Amniotic stem cell (primary cell): Measurements from ENCODE around the gene PORCN.

Experiments used
- DNase-seq: peaks from one replicate; lab custom pipeline; 2025; lab: John Stamatoyannopoulos, UW

Gene PORCN

DNA sequence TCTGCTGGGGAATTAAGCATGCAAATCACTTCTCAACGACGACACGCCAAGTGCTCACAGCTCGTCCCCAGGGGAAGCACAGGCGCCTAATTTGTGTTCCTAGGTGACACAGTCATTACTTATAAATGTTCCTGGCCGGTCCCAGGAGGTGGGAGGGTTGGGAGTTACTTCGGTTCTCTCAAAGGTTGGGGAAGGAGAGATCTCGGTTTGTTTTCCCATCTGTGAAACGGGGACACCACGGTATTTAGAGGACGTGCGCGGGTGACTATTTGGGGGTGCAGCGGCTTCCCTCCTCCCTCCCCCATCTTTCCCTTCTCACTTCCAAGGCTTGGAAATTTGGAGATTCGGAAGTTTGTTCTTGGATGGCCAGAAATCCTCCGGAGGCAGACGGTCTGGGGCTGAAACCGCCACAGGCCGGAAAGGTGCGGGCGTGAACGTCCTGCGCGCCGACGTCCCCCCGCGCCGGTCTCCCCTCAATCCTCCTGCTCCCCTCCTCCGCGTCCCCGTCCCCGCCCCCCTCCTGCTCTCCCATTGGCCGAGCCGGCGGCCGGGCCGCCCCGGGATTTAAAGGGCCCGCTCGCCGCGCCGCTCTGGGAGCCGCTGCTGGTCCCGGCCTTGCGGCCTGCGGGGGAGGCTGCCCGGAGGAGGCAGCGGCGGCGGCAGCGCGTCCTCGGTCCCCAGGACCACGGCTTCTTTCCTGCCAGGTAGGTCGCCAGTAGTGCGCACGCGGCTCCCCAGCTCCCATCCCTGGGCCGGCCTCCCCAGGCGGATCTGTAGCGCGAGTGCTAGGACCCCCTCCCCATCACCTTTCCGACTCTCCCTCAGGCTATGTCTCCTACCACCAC is at the start of gene PORCN:
PORCN (plus strand) TSS at position 593 of the 845 bp plus-strand sequence. CDS start 829 bp downstream, outside the sequence.
- DNase-seq, result peak; percentile 2

DNA sequence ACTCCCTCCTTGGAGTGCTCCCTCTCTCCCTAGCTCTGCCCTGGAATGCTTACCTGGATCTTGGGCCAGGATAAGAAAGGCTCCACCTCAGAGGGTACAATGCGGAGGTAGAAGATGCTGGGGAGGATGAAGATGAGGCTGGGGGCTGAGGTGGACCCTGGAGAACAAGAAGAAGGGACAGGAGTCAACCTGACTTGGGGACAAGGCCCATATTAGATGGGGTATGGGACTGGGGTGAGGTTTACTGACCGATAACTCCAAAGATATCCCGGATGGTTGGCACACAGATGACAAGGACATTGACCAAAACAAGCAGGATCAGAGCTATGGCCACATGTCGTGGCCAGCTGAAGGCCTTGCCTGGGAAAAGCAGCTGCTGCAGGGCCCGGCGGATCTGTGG is 49.3 kb upstream of the PORCN start:
- DNase-seq, result no peak

DNA sequence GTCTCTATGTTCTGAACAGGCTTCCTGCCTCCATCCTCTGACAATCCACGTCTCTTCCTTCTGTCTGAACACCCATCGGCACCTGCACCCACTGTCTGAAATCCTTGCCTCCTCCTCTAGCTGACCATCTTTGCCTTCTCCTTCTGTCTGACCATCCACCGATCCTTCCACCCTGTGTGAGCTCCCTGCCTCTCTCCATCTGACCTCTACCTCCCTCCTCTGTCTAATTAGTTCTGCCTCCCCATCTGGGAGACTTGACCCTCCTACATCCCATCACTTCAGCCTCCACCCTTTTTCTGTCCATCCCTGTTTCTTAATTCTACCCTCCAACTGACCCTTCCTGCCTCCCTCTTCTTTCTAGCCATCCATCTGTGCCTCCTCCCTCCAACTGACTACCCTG is 48.8 kb upstream of the PORCN start:
- DNase-seq, result no peak

DNA sequence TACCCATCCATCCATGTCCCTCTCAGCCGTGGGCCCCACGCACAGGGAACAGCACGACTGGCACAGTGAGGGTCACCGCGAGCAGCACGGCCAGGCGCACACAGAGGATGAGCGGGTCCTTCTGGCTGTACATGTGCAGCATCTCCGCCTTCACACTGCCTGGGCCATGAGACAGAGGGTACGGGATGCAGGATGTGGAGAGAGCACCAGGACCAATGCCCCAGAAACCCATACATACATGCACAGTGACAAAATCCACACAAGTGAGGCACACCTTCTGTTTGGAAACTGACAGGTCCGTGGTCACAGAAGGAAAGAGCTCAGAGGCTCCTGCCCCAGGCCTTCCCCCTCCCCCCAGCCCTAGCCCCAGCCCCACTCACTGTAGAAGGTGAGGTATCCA is 48.2 kb upstream of the PORCN start:
- no peak for DNase-seq

DNA sequence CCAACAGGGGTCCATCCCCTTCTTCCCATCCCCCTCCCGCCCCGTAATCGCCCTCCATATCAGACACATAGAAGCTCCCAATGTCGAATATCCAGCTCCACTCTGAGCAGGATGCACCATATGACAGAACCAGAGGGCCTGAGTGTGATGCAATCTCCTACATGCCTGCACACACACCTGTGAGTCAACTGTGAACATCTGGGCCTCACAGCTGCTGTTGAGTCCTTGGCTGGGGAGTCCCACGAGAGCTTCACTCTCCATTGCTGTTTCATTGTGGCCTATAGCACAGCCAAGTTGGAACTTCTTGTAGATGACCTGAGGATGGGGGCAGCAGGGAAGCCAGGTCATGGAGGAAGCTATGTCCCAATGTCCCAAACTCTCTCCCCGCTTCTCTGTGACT is 47.0 kb upstream of the PORCN start:
- DNase-seq, result no peak

DNA sequence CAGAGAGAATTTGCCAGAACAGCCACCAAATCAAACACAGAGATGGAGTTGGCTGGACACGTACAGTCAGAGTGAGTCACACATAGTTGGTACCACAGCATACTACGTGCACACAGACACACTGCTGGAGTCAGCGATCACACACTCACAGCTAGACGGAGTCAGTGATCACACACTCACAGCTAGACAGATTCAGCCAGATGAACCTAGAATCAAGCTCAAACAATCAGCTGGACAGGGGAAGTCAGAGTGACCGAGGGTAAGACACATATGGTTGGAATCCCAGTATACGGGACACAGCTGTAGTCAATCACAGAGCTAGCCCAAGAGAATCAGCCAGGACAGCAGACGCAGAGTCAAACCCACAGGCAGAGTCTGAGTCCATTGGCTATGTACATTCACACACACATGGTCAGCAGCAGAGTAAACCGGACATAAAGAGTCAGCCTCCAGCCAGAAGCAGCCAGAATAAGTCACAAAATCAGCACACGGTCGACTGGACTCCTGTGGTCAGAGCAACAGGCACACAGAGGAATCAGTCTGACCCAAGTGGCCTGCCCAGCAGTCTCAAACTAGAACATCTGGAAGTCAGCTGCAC is 43.4 kb upstream of the PORCN start:
- peak; percentile 51 for DNase-seq

DNA sequence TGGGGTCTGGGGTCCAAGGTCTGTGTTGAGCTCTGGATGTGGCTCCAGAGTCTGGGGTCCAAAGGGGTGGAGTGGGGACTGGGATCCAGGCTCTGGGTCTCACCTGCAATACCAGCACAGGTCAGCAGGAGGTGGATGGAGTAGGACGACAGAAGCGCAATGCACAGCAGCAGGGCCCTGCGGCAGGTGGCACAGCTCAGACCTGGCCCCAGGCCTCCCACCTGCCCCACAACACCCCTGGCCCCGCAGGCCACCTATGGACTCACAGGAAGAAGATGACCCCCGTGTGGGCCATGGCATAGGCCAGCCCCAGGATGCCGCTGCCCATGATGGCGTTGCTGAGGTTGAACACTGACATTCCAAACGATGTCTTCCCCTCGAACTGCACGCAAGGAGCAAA is 42.1 kb upstream of the PORCN start:
- no peak for DNase-seq

DNA sequence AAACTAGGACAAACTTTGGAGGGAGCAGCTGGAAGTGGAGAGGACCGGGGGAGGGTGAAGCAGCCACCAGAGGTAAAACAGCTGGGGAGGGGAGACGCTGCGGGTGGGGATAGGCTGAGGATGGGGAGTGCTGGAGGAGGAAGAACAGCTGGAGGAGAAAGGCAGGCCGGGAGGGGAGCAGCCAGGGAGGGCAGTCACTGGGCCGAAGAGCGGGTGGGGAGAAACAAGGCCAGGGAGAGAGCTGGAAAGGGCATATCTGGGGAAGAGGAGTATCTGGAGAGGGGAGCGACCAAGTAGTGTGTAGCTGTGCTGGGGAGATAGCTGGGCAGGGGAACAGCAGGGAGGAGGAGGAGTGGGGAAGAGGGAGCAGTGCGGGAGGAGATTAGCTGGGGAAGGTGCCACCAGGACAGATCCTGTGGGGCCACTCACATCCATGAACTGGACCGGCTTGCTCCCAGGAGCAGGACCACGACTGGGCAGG is 41.5 kb upstream of the PORCN start:
- DNase-seq, result no peak

DNA sequence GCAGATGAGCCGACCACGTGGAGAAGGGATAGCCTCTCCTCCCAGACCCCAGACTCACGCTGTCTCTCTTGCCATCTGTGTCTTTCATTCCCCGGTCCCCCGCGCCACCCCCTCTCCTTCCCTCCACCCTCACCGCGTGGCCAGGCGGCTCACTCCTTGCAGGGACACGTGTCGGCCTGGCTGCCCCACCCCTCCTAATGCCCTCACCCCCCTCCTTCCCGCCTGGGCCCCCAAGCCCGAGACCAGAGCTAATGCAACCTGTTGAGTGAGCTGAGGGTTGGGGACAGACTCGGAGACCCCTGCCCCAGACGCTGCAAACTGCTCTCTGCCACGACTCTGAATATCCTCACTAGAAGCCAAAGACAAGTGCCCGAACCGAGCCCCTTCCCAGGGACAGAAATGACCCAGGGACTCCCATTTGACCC is 40.5 kb upstream of the PORCN start:
- no peak for DNase-seq

DNA sequence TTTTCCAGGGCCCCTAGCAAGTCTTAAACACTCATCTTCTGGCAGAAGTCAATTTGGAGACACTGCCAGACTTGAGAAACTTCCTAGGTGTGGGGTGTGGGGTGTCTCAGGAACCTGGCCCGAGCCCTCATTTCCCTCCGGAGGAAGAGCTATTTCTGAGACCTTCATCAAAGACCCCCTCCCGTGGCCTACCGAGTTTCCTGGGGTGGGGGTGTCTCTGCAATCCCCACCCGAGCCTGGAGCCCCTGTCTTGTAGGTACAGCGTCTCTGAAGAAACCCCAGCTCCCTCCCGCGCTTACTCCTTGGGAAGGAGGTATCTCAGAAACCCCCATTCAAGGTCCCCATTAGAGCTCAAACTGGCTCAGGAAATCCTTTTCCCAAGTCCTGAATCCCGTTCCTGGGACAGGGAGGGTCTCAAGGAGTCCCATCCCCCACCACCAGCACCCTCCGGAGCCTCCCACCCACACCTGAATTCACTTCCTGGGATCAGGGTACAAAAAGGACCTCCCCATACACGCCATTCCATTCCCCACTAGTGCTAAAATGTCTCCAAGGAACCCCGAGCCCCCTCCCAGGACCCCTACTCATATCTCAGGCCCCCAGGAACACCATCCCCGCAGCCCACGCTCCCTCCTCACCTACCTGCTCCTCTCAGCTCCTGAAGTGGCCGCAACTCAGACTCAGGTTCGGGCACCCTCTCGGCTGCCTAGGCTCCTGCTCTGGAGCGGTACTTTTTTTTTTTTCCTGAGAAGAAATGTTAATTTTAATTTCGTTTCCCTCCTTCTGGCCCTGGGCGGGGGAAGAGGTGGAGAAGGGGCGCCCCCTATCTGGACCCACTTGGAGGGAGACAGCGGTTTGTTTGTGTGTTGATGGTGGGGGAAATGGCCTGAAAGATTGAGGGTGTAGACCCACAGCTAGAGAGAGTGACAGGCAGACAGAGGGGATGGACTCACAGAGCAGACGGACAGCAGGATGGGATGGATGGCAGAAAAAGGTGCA is 39.8 kb upstream of the PORCN start:
- no peak for DNase-seq

DNA sequence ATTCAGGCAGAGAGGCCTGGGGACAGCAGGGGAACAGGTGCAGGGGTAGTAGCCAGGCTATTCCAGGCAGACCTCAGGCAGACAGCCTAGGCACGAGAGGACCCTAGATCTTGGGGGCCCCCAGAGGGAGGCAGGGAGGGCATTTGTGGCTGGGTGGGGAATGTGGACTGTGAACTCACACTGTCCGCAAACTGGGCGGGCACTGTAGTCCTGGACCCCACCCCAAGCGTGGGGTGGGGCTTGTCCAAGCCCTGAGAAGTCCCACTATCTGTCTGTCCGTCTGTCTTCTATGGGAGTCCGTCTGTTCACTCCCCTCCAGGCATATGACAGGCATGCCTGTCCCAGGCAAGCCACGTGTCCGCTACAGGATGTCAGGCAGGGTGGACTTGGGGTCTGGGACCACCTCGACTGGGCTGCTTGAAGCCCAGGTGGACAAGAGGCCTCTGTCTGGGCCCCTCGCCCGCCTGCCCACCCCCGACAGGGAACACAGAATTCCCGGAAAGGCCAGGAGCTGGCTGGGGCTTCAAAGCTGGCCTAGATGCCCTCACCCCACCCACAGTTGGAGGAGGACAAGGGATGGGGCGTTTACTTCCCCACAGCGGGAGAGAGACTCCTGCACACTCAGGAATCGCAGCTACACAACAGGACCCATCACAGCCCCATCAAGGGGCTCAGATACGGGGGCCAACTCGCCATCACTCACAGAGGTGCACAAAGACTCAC is 38.5 kb upstream of the PORCN start, which contains the start of gene SLC38A5:
SLC38A5 (minus strand) TSS at position 151 of the 723 bp plus-strand sequence. CDS start 2,336 bp downstream, outside the sequence.
- no peak for DNase-seq

DNA sequence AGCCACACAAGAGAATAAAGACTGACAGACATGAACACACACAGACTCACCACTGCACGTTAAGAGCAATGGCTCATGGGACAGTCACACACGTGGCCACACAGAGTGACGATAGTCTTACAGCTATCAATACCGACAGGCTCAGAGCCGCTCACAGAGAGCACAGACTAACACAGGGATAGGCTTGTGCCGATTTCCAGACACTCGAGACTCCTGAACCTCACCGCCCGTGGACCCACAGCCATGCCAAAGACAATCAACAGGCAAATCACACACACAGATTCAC is 38.0 kb upstream of the PORCN start:
- DNase-seq, result no peak

DNA sequence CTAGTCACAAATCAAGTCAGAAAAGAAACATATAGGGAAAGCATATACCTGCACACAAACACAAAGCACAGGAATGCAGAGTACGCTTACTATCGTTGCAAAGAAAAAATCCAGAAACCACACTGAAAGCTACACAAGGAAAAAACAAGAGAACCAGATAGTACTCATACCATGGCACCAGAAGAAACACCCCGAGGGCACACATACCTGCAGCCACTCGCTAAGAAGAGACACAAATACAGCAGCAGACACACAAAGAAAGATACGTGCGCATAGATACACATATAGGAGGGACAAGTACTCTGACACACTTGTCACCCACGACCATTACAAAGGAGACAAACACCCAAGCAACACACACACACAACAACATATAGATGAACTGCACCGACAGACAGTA is 37.3 kb upstream of the PORCN start:
- DNase-seq, result no peak

DNA sequence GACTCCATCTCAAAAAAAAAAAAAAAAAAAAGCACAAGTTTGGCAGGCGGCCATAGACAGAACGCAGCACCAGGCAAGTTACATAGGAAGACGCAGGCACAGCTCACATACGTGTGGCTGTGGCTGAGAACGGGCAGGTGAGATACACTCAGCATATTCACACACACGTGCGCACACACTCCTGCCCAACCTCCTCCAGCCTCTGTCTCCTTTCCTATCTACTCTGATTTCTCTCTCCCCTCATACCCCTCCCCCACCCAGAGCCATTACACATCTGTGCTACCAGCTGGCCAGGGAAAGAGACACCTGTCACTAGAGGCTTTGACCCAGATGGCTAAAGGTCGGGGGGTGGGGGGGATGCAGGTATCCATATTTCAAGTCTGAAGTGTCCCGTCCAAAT is 36.6 kb upstream of the PORCN start:
- DNase-seq, result no peak

DNA sequence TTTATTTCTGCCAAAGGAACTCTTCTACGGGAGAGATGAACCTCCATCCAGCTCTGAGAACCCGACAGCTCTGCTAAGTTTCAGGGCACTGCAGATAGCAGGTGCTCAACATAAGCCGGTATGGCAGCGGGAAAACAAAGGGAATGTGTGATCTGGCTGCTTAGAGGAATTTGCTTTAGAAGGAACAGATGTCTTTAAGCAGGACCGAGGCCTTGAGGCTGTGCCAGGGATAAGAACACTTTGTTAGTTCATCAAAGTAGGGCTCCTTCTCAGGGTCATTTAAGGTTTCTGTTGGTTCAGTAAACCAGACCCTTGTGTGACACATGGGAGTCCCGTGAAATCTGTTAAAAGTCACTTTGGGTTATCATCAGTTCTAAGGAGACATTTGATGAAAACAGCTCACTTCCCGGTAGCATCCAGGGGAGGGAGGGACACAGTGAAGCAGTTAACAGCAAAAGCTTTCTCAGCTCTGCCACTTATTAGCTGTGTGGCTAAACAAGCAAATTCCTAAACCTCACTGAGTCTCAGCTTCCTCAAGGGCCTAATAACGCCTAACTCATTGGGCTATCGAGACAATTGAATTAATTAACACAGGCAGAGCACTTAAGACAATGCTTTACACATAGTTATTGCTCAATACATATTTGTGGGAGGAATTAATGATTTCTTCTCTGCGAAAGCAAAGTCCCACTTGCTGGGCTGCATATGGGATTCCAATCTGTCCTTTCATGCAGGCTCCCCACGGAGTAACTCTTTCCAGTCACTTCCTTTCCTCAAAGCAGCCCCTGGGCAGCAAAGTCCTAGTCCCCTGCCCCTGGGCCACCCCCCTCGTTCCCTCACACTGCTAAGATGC is 35.7 kb upstream of the PORCN start:
- DNase-seq, result no peak

DNA sequence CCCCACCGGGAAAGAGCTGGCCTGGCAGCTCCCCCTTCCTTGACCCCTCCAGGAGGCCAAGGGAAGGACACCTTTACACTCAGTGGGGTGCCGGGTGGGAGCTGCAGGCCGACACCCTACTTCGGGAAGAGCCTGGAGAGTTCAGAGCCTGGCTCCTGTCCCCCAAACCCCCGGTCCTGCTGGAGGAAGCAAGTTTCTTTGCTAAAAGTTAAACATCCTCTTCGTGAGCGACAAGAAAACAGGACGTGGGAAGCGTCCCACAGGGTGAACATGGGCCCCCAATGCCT is 35.1 kb upstream of the PORCN start:
- no peak for DNase-seq

DNA sequence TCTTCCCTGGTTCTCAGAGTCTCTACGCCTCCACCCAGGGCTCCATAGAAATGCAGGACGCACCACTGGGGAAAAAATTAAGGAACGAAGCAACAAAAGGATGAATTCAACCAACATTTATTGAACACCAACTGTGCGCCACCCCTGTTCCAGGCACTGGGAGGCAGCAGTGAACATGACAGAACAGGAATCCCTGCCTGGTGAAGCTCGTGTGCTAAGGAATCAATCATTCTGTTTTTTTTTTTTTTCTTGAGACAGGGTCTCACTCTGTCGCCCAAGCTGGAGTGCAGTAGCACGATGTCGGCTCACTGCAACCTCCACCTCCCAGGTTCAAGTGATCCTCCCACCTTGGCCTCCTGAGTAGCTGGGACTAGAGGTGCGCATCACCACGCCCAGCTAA is 34.7 kb upstream of the PORCN start:
- no peak for DNase-seq

DNA sequence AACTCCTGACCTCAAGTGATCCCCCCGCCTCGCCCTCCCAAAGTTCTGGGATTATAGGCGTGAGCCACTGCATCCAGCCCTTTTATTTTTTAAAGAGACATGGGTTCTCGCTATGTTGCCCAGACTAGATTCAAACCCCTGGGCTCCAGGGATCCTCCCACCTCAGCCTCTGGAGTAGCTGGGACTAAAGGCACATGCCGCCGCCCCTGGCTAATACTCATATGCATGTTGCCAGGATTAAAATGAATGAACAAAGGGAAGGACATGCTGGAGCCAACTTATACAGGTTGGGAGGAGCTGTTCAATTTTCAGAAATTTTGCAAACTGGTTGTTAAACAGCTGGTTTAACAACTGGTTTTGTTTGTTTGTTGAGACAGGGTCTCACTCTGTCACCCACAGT is 34.2 kb upstream of the PORCN start:
- no peak for DNase-seq

DNA sequence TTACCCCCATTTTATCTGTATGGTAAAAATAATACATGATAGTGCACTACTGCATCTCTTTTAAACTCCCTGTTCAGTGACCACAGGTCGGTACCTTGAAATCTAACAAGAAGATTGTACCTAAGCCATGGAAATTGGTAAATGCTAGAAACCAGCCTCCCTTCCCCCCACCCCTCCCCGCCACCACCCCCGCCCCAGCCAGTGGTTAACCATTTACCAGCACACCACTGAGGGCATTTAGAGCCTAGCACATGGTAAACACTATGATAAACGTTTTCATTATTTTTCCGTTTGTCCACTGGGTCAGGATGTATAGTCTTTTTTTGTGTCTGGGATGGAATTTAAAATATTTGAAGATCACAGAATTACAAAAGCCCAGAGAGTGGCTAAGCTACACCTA is 33.5 kb upstream of the PORCN start:
- no peak for DNase-seq

DNA sequence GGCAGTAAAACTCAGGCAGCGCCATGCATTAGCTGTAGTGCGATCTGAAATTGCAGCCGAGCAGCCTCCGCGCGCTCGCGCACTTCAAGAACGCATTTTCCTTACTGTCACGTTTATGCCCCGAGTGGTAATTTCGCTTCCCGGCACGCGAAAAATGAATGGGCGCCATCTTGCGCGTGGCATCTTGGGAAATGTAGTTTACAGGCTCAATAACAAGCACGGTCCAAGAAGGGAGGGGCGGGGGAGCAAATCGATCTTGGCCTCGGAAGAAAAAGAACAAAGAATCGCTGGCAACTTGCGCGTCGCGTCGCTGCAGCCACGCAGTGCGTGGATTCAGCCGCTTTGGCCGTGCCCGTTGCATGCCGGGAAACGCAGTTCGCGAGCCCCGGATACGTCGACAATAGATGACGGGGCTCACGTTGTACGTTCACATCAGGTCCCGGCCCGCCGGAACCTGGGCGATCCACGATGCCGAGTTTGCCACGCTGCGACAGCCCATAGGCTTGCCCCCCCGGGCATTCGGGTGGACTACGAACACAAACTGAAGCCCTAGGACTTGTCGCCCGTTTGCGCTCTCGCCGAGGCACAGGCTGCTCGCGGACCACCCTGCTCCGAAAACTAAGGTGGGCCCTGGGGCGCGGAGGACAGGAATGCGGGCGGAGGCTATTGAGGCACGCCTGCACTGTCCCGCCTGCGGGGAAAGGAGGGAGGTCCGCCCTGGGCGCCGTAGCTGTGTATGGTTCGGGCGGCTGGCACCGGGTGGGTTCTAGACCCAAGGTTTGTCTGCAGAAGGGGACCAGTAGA is 32.8 kb upstream of the PORCN start, which contains the start of gene FTSJ1:
FTSJ1 (plus strand) TSS at position 426 of the 804 bp plus-strand sequence. CDS start 1,849 bp downstream, outside the sequence.
- peak; percentile 62 for DNase-seq
